Measurements from ENCODE around the gene PGM2L1. TPM values are rescaled to one million over a fixed set of nuclear protein-coding genes. Genes with fewer than 3 reads are reported as not detected.

The PGM2L1 gene
- total RNA-seq, 1 donor from 2014 or later: 8.4 TPM

GRCh38 chr11:74354036-74354435 is 44.2 kb downstream of the PGM2L1 start:
- H3K36me3 ChIP-seq: peaks cover 0 to 22% of the 10 kb centered on the region in 2 donors
- DNase-seq (ENCODE audit: low spot score in 2 of 2): no peak
- TF ChIP-seq CTCF (IDR thresholded peaks at IDR 0.05): no peak
- peaks cover 0 to 2% of the 10 kb centered on the region in 2 donors for H3K4me1 ChIP-seq
- no peak overlapping the region for H3K27ac ChIP-seq
- H3K4me3 ChIP-seq: no peak overlapping the region
- H3K27me3 ChIP-seq: no peaks in the 10 kb centered on the region
- no peaks in the 10 kb centered on the region for H3K9me3 ChIP-seq
- intact Hi-C loops (cut with DNase I): no loop called here

GRCh38 chr11:74347381-74347780 is 50.9 kb downstream of the PGM2L1 start:
- intact Hi-C loops (cut with DNase I): no loop called here
- Histone ChIP-seq H3K9me3 (no peaks in the 10 kb centered on the region), H3K27ac (no peak overlapping the region), H3K4me3 (no peak overlapping the region), H3K36me3 (peaks cover 8 to 20% of the 10 kb centered on the region in 2 donors), H3K4me1 (no peaks in the 10 kb centered on the region), H3K27me3 (no peaks in the 10 kb centered on the region)
- no peak for DNase-seq (ENCODE audit: low spot score in 2 of 2)
- no peak for TF ChIP-seq CTCF (IDR thresholded peaks at IDR 0.05)

GRCh38 chr11:74345420-74345819 is 52.8 kb downstream of the PGM2L1 start:
- TF ChIP-seq CTCF (IDR thresholded peaks at IDR 0.05): no peak
- H3K4me1 ChIP-seq: no peaks in the 10 kb centered on the region
- H3K4me3 ChIP-seq: no peak overlapping the region
- peaks cover 8 to 13% of the 10 kb centered on the region in 2 donors for H3K36me3 ChIP-seq
- no peaks in the 10 kb centered on the region for H3K9me3 ChIP-seq
- DNase-seq (ENCODE audit: low spot score in 2 of 2): no peak
- intact Hi-C loops (cut with DNase I): no loop called here
- H3K27me3 ChIP-seq: no peaks in the 10 kb centered on the region
- H3K27ac ChIP-seq: no peak overlapping the region

- H3K4me1 ChIP-seq: no peaks in the 10 kb centered on the region
- intact Hi-C loops (cut with DNase I): no loop called here
- H3K4me3 ChIP-seq: no peak overlapping the region
- no peak for DNase-seq (ENCODE audit: low spot score in 2 of 2)
- no peaks in the 10 kb centered on the region for H3K27me3 ChIP-seq
- TF ChIP-seq CTCF (IDR thresholded peaks at IDR 0.05): no peak
- peak overlapping the region in 1 of 2 donors; percentile 14 for H3K27ac ChIP-seq
- H3K9me3 ChIP-seq: no peaks in the 10 kb centered on the region
- peaks cover 16 to 17% of the 10 kb centered on the region in 2 donors for H3K36me3 ChIP-seq
Measured at GRCh38 chr11:74341921-74342320, 56.3 kb downstream of the PGM2L1 start.

GRCh38 chr11:74339619-74340018 is 58.6 kb downstream of the PGM2L1 start:
- Histone ChIP-seq H3K27ac (no peak overlapping the region), H3K27me3 (no peaks in the 10 kb centered on the region), H3K36me3 (peaks cover 20 to 24% of the 10 kb centered on the region in 2 donors), H3K9me3 (no peaks in the 10 kb centered on the region), H3K4me3 (no peak overlapping the region), H3K4me1 (no peaks in the 10 kb centered on the region)
- TF ChIP-seq CTCF (IDR thresholded peaks at IDR 0.05): no peak
- intact Hi-C loops (cut with DNase I): no loop called here
- no peak for DNase-seq (ENCODE audit: low spot score in 2 of 2)

GRCh38 chr11:74338963-74339362 is 59.3 kb downstream of the PGM2L1 start:
- DNase-seq (ENCODE audit: low spot score in 2 of 2): no peak
- TF ChIP-seq CTCF (IDR thresholded peaks at IDR 0.05): no peak
- Histone ChIP-seq H3K27me3 (no peaks in the 10 kb centered on the region), H3K27ac (no peak overlapping the region), H3K4me1 (no peaks in the 10 kb centered on the region), H3K4me3 (no peak overlapping the region), H3K36me3 (peaks cover 13 to 20% of the 10 kb centered on the region in 2 donors), H3K9me3 (no peaks in the 10 kb centered on the region)
- intact Hi-C loops (cut with DNase I): no loop called here

Measured in ascending aorta (tissue), 2 donors.